ENCODE results near the gene RENBP. TPM values are rescaled to one million over a fixed set of nuclear protein-coding genes. Genes with fewer than 3 reads are reported as not detected.
A peak's percentile ranks its signal among the peaks of the same experiment; 100 is the strongest.

Gene RENBP
- total RNA-seq, 1 experiment from 2014 or later, result 15.5 TPM

DNA sequence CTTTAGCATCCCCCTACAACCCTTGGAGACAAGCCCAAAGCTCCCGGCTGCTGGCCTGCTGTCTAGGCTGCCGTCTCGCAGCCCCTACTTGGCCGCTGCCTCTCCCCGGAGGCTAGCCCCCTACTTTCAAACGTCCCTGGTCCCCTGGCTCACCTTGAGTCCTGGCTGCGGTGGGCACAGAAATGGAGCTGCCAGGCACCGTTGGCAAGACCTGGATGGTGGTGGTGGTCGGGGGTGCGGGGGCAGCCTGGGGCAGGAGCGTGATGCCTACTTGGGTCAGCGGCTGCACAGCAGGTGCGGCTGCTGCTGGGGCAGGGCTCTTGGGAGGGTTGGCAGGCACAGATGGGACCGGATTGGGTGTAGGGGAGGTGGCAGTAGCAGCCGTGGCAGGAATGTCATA, 15.2 kb upstream of the RENBP start:
- in situ Hi-C loops (cut with HindIII; ENCODE audit: low pct_unique_long_range_greater_than_20kb, low sequenced_read_pairs), result no loop called here
- DNase-seq (ENCODE audit: low read depth), result no peak

DNA sequence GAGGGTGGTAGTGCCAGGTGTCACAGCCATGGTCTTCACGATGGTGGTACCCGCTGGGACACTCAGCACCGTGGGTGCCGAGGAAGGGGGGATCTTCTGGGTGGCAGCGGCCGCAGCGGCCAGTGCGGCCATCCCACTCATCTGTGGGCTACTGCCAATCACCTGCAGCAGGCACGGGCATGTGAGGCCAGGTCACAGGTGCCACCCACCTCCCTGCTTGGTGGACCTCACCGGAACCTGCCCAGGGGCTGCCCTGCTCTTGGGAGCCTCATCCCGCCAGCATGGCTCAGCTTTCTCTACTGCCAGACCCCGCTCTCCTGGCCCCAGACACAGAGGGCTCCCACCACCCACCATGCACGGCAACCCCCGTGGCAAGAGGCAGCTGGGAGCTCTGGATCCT, 14.2 kb upstream of the RENBP start:
- in situ Hi-C loops (cut with HindIII; ENCODE audit: low pct_unique_long_range_greater_than_20kb, low sequenced_read_pairs), result no loop called here
- no peak for DNase-seq (ENCODE audit: low read depth)

DNA sequence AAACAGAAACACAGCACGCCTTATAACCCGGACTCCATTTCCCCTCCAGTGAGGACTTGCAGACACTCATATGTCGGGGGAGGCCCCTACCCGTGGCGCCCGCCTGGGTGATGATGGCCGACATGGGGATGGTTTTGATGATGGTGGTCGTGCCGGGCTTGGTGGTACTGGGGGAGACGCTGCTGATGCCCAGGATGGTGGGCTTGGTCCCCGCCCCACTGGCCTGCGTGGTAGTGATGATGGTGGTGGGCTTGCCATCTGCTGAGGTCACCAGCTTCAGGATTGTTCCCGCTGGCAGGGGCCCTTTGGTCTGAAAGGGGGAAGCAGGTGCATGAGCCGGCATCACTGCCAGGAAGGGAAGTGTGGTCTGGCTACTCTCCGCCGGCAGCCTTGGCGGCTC, 12.8 kb upstream of the RENBP start:
- no peak for DNase-seq (ENCODE audit: low read depth)
- in situ Hi-C loops (cut with HindIII; ENCODE audit: low pct_unique_long_range_greater_than_20kb, low sequenced_read_pairs), result no loop called here

DNA sequence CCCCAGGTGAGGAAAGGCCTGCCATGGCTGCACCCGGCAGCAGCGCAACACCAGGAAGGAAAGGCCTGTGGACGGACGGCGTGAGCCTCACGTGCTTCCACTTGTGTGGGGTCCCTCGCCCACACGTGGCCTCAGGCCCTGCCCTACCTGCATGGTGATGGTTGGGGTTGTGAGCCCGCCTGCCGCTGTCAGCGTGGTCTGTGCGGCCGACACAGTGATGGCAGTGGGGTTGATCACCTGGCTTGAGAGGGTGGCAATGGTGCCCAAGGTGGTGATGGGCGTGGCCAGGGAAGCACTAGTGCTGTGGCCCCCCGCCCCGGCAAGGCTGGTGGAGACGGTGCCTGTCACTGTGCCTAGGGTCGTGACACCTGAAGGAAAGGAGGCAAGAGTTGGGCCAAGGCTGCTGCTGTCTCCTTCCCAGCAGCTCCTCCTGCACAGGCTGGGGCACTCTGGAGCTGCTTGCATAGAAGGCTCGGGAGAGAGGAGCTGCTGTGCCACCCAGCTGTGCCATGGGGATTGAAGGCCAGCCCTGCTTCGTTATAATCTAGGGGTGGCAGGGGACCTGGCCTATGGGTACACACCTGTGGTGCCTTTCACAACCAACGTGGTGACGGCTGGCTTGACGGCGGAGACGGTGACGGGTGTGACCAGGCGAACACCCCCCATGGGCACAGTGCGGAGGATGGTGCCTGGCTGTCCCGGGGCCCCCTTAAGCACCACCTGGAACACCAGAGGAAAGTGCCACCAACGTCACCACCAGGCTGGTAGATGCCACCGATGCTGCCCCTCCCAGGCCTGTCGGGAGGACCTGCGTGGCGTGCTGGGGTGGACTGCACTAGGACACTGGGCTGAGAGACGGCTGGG, 11.8 kb upstream of the RENBP start:
- in situ Hi-C loops (cut with HindIII; ENCODE audit: low pct_unique_long_range_greater_than_20kb, low sequenced_read_pairs), result no loop called here
- DNase-seq (ENCODE audit: low read depth), result no peak

DNA sequence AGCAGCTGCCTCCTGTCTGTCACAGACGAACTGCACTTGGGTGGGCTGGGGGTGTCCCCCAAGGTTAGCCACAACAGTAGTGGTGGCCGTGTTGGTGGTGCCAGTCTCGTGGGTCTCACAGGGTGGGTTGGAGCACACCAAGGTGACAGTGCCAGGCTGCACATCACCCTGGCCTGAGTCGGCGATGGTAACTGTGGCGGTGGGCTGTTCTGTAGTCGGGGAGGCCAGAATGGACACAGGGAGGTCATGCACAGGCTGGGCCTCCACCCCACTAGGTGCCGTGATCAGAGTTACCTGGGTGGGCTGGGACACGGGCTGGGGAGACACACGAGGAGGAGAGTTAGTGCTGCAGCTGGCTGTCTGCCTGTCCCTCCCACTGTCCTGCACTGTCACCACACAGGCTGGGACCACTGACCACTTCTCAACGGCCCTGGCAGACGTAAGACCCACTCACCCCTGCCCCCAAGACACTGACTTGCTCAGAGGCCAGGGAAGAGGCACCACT, 10.8 kb upstream of the RENBP start:
- DNase-seq (ENCODE audit: low read depth), result no peak
- in situ Hi-C loops (cut with HindIII; ENCODE audit: low pct_unique_long_range_greater_than_20kb, low sequenced_read_pairs), result no loop called here

DNA sequence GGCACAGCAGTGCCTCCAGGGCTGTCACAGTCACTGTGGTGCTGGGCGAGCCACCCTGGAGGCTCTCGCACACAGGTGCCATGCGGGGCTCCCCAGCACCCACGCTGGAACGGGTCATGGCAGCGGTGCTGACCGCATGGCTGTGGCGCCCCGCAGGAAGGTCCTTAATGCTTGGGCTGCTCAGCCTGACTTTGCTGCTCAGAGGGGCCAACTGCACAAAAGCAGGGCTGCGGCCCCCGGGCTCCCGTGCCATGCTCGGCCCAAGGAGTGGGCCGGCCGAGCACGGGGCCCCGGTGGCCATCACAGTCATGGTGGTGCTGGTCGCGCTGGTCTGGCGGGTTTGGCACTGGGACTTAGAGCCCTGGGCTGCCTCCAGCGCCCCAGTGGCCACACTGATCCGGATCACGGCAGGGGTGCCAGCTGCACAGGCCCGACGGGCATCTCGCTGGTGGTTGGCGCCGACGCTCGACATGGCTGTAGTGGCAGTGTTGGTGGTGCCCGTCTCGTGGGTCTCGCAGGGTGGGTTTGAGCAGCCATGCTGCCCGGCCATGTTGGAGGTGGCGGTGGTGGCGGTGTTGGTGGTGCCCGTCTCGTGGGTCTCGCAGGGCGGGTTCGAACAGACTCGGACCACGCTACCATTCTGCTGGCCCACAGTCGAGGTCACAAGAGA, 10.2 kb upstream of the RENBP start:
- no peak for DNase-seq (ENCODE audit: low read depth)
- in situ Hi-C loops (cut with HindIII; ENCODE audit: low pct_unique_long_range_greater_than_20kb, low sequenced_read_pairs), result no loop called here

DNA sequence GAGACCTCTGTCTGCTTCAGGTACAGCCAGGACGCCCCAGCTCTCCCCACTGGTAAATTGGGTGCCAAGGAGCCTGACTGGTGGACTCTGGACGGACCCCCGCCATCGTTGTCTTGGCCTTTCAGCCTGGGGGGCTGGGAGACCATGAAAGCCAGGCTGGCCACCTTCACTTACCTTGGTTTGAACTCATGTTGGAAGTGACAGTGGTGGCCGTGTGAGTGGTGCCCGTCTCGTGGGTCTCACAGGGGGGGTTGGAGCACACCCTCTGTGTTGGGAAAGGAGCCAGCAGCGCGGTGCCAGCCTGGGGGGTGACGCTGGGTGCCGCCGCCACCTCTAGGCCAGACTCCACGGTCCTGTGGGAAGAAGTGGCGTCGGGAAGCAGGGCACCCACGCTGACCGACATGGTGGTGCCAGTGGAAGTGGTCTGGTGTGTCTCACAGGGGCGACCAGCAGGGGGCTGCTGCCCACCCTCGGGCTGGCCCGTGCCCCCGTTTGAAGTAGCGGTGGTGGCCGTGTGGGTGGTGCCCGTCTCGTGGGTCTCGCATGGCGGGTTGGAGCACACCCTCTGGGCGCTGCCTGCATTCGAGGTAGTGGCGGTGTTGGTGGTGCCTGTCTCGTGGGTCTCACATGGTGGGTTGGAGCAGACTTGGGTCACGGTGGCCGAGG, 9.6 kb upstream of the RENBP start:
- in situ Hi-C loops (cut with HindIII; ENCODE audit: low pct_unique_long_range_greater_than_20kb, low sequenced_read_pairs), result no loop called here
- no peak for DNase-seq (ENCODE audit: low read depth)

DNA sequence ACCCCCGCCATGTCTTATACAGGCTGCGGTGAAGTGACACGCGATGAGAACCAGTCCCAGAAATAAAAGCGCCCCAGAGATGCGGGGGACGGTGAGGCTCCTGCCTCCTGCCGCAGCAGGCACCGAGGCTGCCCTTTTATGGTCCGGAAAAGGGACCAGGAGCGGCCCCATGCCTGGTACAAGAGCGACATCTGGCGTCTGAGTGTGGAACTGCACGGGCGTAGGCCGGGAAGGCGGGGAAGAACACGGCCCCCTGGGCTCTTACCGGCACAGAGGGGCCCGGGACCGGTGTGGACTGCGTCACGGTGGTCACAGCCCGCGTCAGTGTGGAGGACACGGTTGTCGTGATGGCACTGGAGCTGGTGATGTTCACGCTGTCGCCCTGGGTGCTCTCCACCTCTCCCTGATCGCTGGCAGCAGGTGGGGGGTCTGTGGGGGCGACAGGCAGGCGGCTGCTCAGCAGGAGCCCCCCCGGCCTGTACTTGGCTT, 8.9 kb upstream of the RENBP start:
- in situ Hi-C loops (cut with HindIII; ENCODE audit: low pct_unique_long_range_greater_than_20kb, low sequenced_read_pairs), result no loop called here
- peak; percentile 34 for DNase-seq (ENCODE audit: low read depth)

DNA sequence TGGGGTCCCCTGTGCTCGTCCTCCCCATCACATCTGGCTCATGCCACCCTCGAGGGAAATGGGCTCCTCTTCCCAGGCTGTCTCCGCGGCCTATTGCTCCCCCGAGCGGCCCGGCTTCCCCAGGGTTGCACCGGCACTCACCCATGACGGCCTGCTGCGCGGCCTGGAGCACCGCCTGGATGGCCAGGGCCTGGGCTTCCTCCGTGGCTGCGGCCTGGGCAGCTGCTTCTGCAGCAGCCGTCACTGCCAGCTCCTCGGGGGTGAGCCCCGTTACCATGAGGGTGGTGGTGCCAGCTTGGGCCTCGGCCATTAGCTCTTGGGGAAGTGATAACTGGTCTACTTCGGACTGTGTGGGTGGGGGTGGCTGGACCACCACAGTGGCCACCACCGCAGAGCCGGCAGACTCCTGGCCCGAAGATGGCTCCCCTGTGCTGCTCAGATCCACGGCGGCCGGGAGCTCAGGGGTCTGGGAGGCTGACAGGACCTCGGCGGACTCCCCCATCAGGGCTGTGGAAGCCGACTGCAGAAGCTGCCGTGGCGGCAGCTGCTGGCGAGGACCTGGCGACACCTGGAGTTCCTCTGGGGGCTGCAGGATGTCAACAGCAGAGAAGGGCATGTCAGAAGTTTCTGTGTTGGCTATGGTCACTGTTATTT, 8.1 kb upstream of the RENBP start:
- DNase-seq (ENCODE audit: low read depth), result no peak
- in situ Hi-C loops (cut with HindIII; ENCODE audit: low pct_unique_long_range_greater_than_20kb, low sequenced_read_pairs), result no loop called here

DNA sequence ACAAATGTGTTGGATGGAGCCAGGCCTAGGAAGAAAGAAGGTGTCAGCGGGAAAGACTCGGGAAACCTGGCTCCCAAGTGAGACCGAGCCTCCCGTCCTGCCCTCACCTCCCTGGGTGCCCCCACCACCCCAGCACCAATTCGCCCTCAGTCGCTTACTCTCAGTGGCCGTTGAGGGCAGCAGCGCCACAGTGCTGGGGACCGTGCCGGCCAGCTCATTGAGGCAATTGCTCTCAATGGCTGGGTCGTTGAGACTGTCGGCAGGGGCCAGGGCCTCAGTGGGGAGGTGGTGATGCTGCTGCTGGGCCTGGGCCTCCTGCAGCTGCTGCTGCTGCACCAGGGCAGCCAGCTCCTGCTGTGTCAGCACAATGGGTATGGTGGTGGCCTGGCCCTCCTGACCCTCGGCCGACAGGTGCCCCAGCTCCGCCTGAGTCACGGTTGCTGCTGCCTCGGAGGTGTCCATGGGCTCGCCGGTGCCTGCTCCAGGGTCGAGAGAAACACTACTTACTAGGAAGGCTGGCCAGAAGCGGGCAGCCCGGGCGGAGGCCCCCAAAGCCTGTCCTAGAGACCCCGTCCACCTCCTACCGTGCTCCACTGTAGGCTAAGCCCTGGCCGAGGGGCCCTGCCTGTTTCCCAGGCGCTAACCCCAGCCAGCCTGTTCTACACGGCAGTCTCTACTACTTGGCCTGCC, 7.4 kb upstream of the RENBP start:
- in situ Hi-C loops (cut with HindIII; ENCODE audit: low pct_unique_long_range_greater_than_20kb, low sequenced_read_pairs), result no loop called here
- DNase-seq (ENCODE audit: low read depth), result no peak

DNA sequence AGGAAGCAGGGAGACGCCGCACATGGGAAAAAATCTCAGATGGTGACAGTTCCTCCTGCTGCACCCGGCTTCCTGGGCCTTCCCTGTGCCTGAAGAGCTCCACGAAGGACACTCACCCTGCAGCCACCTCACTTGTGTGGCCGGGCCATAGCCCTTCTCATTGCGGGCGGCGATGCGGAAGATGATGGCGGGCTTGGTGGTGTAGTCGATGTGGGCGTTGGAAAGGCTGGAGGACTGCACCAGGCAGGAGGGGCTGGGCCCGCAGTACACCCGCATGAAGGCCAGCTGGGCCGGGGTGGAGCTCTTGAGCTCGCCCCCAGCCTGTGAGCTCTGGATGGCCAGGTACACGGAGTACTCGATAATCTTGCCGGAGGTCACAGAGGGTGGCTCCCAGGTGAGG, 5.7 kb upstream of the RENBP start:
- no peak for DNase-seq (ENCODE audit: low read depth)
- in situ Hi-C loops (cut with HindIII; ENCODE audit: low pct_unique_long_range_greater_than_20kb, low sequenced_read_pairs), result no loop called here

DNA sequence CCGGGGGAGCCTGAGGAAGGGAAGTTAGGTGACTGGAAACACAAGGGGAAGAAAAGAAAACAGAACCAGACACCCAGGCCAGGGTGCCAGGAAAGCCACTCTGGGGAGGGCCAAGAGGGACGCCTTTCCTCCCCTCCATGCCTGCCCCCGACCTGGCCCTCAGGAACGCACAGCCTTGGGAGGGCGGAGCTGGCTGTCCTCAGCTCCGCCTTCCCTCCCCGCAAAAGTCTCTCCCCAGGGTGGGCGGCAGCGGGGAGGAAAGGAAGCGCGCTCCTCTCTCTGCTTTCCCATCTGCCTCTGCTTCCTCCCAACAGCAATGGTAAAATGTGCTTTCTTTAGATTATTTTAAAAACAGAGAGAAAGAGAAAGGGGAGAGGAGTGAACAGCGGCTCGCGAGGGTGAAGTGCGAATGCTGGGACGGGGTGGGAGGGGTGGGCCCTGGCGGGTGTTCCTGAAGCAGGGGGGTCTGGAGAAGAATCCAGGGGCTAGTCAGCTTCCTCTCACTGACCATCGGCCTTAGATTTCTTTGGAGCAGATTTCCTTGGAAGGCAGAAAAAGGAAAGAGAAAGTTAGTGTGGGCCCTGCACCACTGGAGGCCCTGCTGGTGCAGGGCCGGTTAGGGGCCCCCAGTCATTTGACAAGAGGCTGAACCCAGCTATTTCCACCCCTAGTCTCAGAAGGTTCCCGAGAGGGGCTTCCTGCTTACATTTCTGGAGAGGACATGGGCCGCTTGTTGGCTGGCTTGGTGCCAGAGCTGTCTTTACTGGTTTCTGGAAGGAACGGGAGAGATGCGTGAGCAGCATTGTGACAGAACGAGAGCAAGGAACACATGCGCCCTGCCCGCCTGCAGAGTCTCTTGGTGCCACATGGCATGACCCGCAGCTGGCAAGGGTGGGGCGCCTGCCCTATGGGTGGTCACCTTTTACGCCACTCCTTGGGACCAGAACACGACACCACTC, 4.7 kb upstream of the RENBP start:
- no peak for DNase-seq (ENCODE audit: low read depth)
- in situ Hi-C loops (cut with HindIII; ENCODE audit: low pct_unique_long_range_greater_than_20kb, low sequenced_read_pairs), result no loop called here

DNA sequence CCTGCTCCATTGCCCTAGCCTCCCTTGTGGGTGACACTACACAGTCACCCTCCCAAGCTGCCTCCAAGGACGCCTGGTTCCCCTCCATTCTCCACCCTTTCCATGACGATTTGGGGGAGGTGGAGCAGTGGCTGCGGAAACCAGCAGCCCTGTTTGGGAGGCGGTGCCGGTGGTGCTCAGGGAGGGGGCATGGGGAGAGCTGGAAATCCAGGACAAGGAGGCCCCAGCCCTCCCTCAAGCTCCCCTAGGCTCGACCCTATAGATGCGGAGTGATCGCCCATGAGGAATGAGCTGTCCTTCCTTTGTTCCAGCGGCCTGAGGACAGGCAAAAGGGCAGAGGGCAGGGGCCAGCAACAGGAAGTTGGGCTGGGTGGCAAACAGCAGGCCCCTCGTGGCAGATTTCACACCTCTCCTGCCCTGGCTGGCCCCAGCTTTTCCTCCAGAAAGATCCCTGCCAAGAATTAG, 3.6 kb upstream of the RENBP start:
- no peak for DNase-seq (ENCODE audit: low read depth)
- in situ Hi-C loops (cut with HindIII; ENCODE audit: low pct_unique_long_range_greater_than_20kb, low sequenced_read_pairs), result no loop called here

DNA sequence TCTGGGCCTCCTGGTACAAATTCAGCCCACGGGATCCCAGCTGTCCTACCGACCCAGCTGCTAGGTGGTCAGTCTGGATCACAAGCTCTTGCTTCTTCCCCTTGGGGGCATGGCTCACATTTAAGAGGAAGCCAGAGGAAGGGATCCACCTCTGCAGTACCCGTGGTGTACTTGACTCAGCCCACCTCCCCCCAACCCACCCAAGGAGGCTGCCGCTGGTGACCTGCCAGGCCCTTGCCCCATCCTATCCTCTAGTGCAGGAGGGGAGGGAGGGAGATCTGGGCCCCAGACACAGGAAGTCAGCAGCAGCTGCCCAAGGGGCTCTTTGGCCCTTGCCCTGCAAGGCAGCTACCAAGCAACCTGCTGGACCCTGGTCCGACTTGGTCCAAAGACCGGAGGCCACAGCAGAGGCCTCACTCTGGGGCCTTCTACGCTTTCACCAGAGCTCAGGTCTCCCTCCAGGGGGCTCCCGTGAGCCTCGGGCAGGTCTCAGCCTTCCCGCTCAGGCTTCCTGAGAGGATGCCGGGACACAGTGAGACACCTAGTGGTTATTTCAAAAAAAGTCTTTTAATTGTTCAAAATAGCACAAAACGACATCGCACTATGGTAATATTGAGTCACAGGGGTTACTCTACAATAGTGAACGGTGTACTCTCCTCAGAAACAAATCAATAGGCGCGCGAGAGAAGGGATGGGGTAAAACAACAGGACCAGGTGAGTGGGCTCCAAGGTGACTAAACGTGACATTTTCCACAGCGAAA, 2.7 kb upstream of the RENBP start:
- DNase-seq (ENCODE audit: low read depth), result peak; percentile 58
- in situ Hi-C loops (cut with HindIII; ENCODE audit: low pct_unique_long_range_greater_than_20kb, low sequenced_read_pairs), result no loop called here

DNA sequence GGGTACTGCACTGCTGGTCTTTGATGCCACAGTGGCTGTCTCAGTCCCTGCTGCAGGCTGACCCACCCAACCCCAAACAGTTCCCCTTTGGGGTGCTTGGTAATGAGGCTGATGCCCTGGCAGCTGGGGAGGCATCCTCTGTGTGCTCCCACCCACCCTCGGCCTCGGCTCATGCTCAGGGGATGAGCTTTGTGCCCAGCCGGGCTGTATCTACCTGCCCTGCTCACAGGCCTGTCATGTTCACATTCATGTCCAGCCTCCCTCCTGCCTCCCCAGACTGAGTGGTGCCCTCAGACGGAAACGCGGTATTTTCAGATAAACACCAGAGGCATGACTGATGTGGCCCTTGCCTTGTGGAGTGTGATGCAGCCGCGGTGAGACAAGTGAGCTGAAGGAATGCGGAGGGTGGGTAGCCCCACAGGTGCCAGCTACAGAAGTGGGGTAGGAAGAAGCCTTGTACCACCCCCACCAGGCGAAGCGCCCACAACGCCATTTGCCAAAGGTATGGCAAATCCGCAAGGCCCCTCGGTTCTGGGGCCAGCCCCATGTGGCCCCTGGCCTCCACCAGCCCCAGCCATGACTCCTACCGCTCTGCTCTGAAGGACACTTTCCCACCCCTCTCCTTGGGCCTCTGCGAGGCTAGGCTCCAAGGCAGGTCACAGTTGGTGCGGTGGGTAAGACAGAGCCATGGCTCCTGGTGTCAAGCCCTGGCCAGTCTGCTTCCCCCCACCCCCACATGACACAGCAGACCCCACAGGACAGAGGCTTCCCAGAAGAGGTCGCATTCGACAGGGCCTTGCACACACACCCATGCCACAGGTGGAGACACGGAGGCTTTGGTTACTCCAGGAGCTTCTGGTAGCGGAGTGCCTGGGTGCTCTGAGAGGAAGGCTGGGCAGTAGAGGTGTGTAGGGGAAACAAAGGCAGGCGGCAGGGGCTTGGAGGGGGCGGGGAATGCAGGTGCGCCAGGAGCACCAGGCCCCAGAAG, 1.8 kb upstream of the RENBP start:
- in situ Hi-C loops (cut with HindIII; ENCODE audit: low pct_unique_long_range_greater_than_20kb, low sequenced_read_pairs), result no loop called here

More for the DNA sequence above, 1.8 kb upstream of the RENBP start:
- DNase-seq (ENCODE audit: low read depth), result no peak
